GM21423 (cell line): Measurements from ENCODE around the gene AARS2.
"Not testable (repeated sequence)": the region's sequence is repeated elsewhere in the genome, so short reads cannot be mapped to it uniquely, and the experiment has no call there.

ENCODE experiments used
- ATAC-seq: cut with Tn5 transposase; IDR thresholded peaks from one replicate; pipeline ENCODE4 v1.9.1; 2021; ENCODE audit warnings: mild to moderate bottlenecking, moderate library complexity; ENCODE audit not compliant: unreplicated experiment

The AARS2 gene

DNA sequence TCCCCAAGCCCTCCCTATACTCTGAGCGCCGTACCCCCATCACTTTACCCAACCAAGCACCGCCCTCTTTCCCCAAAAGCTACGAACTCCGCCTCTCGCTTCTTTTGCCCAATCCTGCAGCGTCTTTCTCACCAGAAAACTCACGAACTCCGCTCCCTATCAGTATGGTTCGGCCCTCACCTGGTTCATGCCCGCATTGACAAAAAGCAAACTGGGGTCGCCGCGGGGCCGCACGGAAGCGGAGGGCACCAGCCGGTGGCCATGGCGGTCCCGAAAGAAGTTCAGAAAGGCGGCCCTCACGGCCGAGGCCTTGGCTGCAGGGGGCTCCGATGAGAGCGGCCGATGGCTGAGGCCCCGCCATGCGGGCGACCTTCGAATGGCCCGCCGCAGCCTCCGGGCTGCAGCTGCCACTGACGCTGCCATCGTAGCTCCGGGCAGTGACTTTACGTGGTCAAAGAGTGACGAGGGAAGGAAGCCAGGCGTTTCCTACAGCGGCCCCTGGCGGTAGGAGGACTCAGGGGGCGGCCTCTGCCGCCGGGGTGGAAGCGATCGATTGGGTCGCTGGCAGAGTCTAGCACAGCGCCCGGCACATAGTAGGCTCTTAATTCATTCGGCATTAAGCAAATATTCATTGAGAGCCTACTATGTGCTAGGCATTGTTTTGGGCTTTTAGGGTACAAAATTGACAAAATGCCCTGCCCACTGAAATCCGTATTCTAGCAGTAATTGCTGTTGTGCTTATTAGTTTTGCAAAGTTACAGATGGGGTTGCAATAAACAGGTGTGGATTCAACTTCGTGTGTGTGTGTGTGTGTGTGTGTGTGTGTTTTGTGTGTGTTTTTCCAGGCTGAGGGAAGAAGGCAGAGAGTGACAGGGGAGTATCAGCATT is at the start of gene AARS2:
Gene AARS2, minus strand, starts transcription at position 447 of the 888 bp plus-strand sequence. Its CDS starts 24 bp downstream, at position 423.
- ATAC-seq: peak; percentile 86

DNA sequence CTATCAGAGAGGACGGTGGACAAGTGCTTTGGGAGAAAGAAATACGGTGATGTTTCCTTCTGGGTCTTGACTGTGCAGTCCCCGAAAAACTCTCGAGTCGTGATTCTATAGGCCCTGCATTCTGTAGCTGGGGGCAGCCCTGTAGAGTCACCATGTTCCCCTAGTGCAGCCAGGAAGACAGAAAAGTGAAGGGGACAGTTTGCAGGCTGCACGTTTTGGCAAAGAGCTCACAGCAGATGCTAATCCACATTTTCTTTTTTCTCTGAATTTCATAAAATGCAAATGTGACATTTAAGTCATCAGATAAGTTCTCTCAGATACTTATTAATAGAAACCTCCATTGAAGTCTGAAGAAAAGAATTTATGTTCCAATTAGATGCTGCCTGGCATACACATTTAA is 48.8 kb upstream of the AARS2 start:
- ATAC-seq: no peak

DNA sequence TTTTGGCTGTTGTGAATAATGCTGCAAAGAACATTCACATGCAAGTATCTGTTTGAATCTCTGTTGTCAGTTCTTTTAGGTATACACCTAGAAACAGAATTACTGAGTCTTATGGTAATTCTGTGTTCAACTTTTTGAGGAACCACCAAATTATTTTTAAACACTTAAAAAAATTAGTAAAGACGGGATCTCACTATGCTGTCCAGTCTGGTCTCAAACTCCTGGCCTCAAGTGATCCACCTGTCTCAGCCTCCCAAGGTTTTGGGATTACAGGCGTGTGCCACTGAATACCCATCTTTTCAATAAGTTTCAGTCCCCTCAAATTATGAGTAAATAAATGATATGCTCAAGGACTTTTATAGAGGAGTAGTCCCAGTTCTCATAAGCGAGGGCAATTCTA is 46.8 kb upstream of the AARS2 start:
- no peak for ATAC-seq

DNA sequence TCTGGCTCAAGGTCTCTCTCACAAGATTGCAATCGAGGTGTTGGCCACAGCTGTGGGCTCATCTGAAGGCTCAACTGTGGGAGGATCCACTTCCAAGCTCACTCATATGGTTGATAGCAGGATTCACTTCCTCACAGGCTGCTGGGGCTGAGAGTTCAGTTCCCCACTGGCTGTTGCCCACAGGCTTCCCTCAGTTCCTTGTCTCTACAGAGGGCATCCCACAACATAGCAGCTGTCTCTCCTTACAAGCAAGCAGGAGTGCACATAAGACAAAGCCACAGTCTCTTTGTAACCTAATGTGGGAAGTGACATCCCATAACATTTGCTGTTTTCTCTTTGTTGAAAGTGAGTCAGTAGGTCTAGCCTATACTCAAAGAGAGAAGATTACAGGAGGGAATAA is 43.3 kb upstream of the AARS2 start:
- ATAC-seq: no peak

DNA sequence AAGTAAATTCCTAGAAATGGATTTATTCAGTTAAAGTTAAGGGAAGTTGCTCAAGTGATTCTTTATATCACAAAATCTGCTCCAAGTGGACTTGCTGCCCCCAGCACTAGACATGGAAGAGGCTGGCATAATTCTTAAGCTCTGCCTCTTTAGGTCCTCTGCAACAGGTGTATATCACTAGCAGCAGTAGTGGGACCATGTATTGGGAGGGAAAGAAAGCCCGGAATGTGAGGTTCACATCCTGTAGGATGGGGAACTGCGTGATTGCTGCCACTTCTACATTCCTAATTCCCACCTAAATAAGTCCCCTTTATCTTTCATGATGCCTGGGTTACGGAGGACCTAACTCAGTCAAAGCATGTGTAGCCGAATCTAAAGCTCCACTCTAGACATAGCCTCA is 42.5 kb upstream of the AARS2 start:
- no peak for ATAC-seq

DNA sequence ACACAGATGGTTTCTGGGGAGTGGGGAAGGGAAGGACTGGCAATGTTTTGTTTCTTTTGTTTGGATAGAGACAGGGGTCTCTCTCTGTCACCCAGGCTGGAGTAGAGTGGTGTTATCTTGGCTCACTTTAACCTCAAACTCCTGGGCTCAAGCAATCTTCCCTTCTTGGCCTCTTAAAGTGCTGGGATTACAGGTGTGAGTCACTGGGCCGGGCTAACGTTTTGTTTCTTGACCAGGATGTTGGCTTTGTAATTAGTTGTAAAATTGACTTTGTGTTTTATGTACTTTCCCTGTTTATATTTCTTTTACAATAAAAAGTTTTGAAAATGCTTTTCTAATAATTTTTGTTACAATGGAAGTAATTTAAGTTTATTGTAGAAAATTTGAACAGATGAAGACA is 40.2 kb upstream of the AARS2 start:
- no peak for ATAC-seq

DNA sequence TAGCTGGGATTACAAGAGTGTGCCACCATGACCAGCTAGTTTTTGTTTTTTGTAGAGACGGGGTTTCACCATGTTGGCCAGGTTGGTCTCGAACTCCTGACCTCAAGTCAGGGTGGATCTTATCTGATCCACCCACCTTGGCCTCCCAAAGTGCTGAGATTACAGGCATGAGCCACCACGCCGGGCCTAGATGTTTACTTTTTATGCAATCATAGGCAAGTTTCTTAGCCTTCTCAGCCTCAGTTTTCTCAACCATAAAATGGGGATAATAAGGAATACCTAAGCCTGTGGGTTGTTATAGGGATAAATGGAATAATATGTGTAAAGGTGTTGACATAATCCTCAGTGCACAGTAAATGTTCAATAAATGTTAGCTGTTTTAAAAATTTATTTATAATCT is 39.1 kb upstream of the AARS2 start:
- no peak for ATAC-seq

DNA sequence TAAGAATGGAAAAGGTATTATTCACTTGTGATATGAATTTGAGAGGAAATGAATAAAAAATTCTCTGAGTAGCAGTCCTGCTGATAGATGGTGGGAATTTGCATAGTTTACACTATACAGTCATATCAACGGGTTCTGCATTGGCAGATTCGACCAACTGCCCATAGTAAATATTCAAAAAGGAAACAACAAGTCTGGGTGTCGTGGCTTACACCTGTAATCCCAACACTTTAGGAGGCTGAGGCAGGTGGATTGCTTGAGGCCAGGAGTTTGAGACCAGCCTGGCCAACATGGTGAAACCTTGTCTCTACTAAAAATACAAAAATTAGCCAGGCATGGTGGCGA is 37.5 kb upstream of the AARS2 start:
- ATAC-seq: not testable (repeated sequence)

DNA sequence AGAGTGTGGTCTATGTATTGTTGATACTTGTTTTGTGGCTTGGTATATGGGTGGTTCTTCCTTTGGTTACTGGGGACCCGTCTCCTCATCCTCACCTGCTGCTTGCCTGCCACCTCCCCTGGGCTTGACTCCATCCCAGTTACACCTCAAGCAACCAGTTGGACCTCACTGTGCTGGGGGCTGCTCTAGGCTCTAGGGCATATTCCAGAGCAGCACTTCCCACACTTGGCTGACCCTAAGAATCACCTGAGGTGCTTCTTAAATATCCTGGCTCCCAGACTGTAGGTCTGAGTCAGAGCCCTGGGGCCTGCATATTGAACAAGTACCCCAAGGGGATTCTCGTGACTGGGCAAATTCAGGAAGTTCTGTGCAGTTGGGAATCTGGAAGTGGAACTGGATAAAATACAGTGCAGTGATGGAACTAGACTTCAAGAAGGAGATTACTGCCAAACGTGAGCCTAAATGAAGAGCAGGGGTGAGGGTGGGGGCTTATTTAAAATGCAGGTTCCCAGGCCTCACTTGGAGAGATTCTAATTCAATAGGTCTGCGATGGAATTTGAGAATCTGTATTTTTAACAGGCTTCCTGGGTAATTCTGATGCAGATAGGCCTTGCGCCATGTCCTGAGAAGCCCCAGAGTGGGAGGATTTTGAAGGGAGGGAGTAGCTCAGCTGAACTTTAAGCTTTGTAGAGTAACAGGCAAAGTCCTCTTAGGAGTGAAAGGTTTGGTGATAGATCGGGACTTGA is 36.9 kb upstream of the AARS2 start:
- no peak for ATAC-seq

DNA sequence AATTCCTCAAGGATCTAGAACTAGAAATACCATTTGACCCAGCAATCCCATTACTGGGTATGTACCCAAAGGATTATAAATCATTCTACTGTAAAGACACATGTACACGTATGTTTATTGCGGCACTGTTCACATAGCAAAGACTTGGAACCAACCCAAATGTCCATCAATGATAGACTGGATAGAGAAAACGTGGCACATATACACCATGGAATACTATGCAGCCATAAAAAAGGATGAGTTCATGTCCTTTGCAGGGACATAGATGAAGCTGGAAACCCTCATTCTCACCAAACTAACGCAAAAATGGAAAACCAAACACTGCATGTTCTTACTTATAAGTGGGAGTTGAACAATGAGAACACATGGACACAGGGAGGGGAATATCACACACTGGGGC is 33.7 kb upstream of the AARS2 start:
- not testable (repeated sequence) for ATAC-seq

DNA sequence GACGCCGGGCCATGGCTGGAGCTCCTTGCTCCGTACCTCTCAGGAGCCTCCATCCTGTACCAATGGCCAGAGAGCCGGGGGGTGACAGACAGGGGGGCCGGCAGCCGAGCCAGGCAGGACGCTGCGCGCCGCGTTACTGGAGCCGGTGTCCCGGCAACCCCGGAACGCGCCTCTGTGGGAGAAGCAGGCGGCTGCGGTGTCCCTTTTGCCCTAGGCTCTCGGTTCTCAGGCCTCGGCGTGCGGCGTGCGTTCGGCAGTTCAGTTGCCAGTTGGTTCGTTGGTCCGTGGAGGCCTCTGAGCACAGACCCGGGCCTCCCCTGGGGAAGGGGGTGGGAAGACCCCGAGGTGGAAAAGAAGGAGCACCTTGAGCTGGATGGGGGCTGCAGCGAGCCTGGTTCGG is 29.3 kb upstream of the AARS2 start, which contains the start of gene SPATS1:
Gene SPATS1, plus strand, starts transcription at position 162 of the 400 bp plus-strand sequence. CDS start 446 bp downstream, outside the sequence.
- ATAC-seq: no peak

DNA sequence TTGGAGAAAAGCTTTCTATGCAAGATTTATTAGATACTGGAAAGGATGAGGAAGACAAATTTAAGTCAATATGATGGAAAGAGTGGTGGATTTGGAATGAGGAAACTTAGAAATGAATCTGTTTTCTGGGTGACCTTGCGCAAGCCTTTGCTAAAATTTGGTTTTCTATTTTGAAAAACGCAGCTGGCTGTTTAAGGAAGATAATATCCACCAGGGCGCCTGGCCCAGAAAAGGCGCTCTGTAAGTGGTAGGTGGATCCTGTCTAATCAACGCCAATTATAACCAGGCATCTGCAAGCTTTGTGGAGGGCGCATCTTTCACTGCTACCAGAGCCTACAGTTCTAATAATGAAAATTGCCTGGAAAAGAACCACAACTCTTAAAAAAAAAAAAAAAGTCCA is 28.9 kb upstream of the AARS2 start:
- no peak for ATAC-seq

DNA sequence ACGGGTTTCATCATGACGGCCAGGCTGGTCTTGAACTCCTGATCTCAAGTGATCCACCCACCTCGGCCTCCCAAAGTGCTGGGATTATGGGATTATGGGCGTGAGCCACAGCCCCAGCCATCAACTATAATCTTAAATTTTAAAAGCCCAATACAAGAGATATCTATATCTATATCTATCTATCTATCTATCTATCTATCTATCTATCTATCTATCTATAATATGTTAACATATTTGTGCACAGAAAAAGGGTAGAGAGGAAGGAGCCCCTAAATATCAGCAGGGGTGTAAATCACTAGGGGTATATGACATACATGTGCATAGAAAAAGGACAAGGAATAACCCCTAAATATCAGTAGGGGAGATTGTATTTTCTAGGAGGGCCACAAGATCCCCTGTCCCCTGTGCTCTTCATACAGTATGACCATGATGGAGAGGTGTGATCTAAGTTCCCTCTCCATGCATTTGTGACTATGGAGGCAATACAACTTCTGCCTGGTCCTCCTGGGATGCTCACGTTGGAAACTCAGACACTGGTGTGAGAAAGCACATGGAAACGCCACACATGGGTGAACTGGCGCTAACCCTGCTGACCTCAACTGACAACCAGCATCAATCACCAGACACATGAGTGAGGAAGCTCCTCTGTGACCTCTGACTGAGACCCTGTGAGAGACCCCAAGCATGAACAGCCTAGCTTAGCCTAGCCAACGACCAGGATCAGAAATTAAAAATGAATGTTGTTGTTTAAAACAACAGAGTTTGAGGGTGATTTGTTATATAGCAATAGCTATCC is 28.1 kb upstream of the AARS2 start:
- ATAC-seq: no peak

DNA sequence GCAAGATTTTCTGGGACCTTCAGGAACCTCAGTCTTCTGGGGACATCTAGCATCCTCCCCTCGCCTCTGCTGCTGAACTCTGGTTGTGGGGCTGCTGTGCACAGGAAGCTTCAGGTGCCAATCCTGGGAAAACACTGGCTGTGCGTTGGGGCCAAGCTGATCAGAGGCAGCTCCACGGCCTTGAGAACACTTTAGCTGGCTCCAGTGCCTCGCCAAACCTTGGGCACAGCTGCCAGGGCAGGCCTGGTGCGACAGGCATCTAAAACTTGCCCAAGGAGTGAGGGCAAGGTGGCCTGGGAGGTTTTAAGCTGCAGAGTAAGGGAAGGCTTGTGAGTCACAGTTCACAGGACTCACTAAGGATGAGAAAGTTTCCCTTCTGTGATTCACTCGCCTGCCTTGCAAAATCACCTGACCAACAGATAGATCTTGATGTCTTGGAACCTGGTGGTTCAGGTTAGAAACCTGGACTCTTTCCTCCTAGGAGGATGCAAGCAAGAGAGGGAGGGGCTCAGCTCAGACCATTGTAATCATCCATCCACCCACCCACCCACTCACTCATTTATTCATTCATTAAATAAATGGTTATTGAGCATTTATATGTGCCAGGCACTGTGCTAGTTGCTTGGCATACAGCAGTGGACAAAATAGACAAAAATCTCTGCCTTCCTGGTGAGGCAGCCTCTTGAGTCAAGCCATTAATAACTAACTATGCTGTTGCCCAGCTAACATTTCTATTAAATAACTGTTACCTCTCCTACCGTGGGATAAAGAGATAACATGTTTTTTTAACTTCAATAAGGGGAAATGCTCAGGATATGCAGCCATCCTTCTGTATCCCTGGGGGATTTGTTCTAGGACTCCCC is 26.8 kb upstream of the AARS2 start:
- no peak for ATAC-seq

DNA sequence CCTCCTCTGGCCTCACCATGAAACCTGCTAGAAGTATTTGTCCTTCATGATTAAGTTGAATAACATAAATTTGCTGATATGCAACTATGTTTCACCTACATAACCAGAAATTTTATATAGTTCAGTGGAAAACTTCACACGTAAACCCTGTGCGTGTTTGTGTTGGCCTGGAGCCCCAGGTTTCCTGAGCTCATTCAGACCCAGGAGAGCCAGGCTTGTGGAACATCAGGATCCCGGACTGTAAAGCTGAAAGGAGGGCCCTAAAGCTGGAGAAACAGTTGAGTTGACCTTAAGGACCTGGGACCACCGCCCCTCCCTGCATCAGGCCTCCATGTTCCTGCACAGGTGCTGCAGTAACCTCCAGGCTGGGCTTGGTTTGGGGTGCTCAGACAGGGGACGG is 26.2 kb upstream of the AARS2 start:
- no peak for ATAC-seq

DNA sequence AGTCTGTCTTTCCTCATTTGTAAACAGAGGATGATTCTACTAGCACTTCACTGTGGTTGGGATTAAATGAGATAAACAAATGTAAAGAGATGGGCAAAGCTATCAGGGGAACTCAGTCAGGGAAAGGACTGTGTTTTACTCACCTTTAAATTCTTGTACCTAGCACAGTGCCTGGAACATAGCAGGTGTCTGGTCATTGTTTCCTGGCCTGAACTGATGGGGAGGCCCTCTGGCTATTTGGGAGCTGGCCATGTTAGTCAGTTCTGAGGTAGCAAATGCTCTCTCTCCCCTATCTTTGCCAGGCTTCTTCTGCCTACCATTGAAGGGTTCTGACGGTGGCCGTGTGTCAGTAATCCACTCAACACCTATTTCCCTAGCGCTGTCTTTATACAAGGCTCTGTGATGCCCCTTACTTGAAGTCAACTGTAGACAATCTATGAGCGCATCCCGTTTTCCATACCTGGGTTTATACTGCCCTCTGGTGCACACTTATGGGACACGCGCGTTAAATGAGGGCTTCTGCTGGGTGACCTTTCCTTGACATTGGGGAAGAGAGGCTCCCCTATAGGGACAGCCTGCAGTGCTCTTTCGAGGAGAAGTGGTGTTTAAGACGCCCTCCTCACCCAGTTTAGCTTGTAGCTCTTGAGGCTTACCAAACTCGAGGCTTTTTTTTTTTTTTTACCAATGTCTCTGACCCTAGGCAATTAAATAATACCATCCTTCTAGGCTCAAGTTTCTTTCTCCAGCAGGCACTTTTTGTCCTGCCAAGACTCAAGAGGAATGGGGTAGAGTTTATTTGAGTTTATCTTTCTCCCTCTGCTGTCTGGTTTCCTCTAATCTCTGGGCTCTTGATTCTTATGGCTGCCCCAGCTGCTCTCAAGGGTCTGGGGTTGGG is 25.3 kb upstream of the AARS2 start:
- no peak for ATAC-seq

DNA sequence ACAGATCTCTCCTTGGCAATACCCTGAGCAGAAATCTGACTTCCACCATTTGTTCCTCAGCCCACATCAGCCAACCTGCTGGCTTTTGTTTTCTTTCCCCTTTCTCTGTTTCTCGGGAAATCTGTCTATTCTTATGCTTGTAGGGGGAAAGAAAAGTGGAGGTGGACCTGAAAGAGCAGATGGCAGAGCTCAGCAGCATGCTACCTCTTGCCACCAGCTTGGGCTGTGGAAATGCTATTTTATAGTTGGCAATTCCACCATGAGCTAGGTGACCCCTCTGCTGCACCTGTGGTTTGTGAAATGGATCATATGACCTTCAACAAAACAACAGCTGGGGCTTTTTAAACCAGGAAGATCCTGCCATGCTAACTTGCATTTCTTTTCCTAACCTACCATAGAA is 22.5 kb upstream of the AARS2 start:
- no peak for ATAC-seq

DNA sequence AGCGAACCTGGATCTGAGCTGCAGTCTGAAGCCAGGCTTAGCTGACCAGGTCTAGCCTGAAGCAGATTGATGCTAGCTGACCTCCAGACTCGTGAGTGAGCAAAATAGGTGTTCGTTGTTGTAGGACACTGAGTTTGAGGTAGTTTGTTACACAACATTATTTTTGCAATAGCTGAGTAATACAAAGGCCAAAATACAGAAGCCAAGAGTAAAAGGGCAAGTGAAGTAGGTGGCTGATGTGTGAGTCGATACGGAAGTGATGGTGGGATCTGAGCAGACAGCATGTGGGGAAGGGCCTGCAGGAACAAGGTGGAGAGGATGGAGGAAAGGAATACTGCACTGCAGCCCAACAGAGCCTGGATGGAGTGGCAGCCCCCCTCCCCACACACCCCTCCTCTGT is 20.8 kb upstream of the AARS2 start:
- ATAC-seq: no peak

DNA sequence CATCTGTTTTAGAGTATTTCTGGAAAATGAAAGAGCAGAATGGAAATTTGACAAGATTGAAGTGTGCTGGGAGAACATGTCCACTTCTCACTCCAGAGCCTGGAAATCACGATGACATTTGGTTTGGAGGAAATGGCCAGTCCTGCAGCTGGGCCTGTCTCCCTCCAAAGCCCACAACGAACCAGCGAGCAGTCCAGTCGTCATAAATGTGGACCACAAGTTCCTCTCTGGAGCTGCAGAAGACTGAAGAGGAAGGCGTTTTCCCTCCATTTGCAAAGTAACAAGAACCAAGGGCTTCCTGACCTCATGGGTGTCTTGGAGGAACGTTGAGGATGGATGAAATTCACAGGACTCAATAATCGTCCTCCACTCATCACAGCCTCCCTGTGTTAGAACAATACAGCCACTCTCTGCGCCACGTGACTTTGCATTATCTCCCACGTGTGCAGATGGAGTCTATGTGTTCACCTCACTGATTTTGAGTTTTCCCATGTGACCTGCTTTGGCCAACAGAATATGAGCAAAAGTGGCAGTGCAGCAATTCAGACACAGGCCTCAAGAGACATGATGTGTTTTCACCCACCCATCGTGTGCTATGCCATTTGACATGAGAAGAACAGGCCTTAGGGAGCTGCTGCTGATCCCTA is 20.2 kb upstream of the AARS2 start:
- no peak for ATAC-seq
